ENCODE measurements around the gene PIGQ. TPM values are rescaled to one million over a fixed set of nuclear protein-coding genes. Genes with fewer than 3 reads are reported as not detected.

Gene PIGQ
- total RNA-seq, 2 donors from 2014 or later: 76.5 to 83.1 TPM

- intact Hi-C loops (cut with DNase I): no loop called here
These were observed 15.5 kb upstream of the PIGQ start for GRCh38 chr16:554297-554621.

GRCh38 chr16:554640-555365, 15.0 kb upstream of the PIGQ start:
- no peak overlapping the region for H3K27ac ChIP-seq
- H3K4me3 ChIP-seq: no peak overlapping the region
- H3K36me3 ChIP-seq (replicated peaks in 1 of 2; ENCODE audit: insufficient read depth in 1 of 2, low read depth in 2 of 2): peaks cover 4 to 7% of the 10 kb centered on the region in 2 donors
- peaks cover 5% of the 10 kb centered on the region for H3K4me1 ChIP-seq
- DNase-seq (no peak), ATAC-seq (no peak)
- H3K27me3 ChIP-seq: no peaks in the 10 kb centered on the region
- intact Hi-C loops (cut with DNase I): no loop called here
- 89 to 95% methylated on average over 20 to 54 of the region's 54 CpGs for WGBS, 2 donors
- H3K9me3 ChIP-seq: no peaks in the 10 kb centered on the region
- TF ChIP-seq CTCF (IDR thresholded peaks at IDR 0.05) (no peak), POLR2A (IDR thresholded peaks at IDR 0.05) (no peak)

More at GRCh38 chr16:554297-554621, 15.5 kb upstream of the PIGQ start:
- H3K9me3 ChIP-seq: no peaks in the 10 kb centered on the region
- H3K27me3 ChIP-seq: no peaks in the 10 kb centered on the region
- H3K27ac ChIP-seq: no peak overlapping the region
- H3K4me3 ChIP-seq: no peak overlapping the region
- H3K36me3 ChIP-seq (replicated peaks in 1 of 2; ENCODE audit: insufficient read depth in 1 of 2, low read depth in 2 of 2): peaks cover 4 to 7% of the 10 kb centered on the region in 2 donors
- 83 to 89% methylated on average over 11 of the region's 11 CpGs for WGBS, 2 donors
- DNase-seq (no peak), ATAC-seq (no peak)
- H3K4me1 ChIP-seq: no peaks in the 10 kb centered on the region
- no peak for TF ChIP-seq CTCF (IDR thresholded peaks at IDR 0.05)
- TF ChIP-seq POLR2A (IDR thresholded peaks at IDR 0.05): no peak

- no peak for ATAC-seq
- H3K4me3 ChIP-seq: no peak overlapping the region
- DNase-seq: no peak
- peaks cover 10% of the 10 kb centered on the region for H3K4me1 ChIP-seq
- H3K27ac ChIP-seq: no peak overlapping the region
- H3K27me3 ChIP-seq: no peaks in the 10 kb centered on the region
- WGBS, 2 donors: 67 to 75% methylated on average over 5 to 32 of the region's 32 CpGs
- intact Hi-C loops (cut with DNase I): no loop called here
- H3K36me3 ChIP-seq (replicated peaks in 1 of 2; ENCODE audit: insufficient read depth in 1 of 2, low read depth in 2 of 2): peaks cover 4 to 7% of the 10 kb centered on the region in 2 donors
- TF ChIP-seq CTCF (IDR thresholded peaks at IDR 0.05) (no peak), POLR2A (IDR thresholded peaks at IDR 0.05) (no peak)
- H3K9me3 ChIP-seq: no peaks in the 10 kb centered on the region
These were observed 14.0 kb upstream of the PIGQ start for GRCh38 chr16:555528-556473.

GRCh38 chr16:556474-557173, 13.1 kb upstream of the PIGQ start:
- intact Hi-C loops (cut with DNase I): no loop called here
- Histone ChIP-seq H3K27me3 (no peaks in the 10 kb centered on the region), H3K27ac (no peak overlapping the region), H3K4me1 (peaks cover 19% of the 10 kb centered on the region), H3K36me3 (replicated peaks in 1 of 2; ENCODE audit: insufficient read depth in 1 of 2, low read depth in 2 of 2) (peaks cover 4% of the 10 kb centered on the region in 2 donors), H3K4me3 (no peak overlapping the region), H3K9me3 (no peaks in the 10 kb centered on the region)
- TF ChIP-seq POLR2A (IDR thresholded peaks at IDR 0.05): no peak
- TF ChIP-seq CTCF (IDR thresholded peaks at IDR 0.05): no peak
- ATAC-seq: no peak
- DNase-seq: no peak
- WGBS, 2 donors: 87 to 90% methylated on average over 18 to 32 of the region's 32 CpGs
